Airway epithelial cell (primary cell): ENCODE results near the gene RALGPS1. TPM values are rescaled to one million over a fixed set of nuclear protein-coding genes. Genes with fewer than 3 reads are reported as not detected.

Experiments
- total RNA-seq: library from RNA; depleted of rRNA; stranded (reverse); fragments of >200 nt; gene quantifications from 2 replicates; pipeline ENCODE4 v1.2.3, GENCODE V29; 2015

The RALGPS1 gene
- 5.5 and 19.2 TPM in 2 replicates for total RNA-seq

DNA sequence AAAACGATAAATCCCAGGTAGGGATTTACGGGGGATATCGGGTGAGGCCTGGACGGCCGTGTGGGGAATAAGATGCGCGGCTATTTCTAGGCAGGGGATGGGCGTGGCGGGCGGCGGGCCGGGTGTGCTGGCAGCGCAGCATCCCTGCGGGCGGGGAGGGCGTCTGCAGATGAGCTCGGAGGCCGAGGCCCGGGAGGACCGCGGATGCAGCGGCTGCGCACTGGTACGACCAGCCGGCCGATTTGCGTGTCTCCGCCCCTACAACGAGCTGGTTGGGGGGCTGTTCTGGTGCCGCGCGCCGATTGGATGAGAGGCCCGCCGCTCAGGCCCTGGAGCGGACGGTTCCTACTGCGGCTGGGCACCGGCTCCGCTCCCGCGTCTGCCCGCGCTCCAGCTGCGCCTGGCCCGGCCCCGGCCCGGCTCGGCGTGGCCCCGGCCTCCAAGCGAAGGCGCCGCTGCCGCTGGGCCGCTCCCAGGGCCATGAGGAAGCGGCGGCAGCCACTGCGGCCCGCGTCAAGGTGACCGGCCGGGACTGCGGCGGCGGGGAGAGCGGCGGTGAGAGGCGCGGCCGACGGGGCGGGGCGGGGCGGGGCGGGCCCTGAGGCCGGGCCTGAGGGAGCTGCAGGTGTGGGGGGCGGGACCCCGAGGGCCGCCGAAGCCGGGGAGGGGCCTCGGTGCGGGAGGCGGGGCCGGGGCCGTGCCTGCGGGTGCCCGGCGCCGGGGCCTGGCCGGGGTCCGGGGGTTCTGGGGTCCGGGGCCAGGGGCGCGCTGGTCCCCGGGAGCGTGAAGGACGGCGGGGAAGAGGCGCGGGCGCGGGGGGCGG lies at the start of gene RALGPS1:
Gene RALGPS1 (plus strand): TSS at position 325 of the 823 bp plus-strand sequence. CDS start 47,508 bp downstream, outside the sequence.

DNA sequence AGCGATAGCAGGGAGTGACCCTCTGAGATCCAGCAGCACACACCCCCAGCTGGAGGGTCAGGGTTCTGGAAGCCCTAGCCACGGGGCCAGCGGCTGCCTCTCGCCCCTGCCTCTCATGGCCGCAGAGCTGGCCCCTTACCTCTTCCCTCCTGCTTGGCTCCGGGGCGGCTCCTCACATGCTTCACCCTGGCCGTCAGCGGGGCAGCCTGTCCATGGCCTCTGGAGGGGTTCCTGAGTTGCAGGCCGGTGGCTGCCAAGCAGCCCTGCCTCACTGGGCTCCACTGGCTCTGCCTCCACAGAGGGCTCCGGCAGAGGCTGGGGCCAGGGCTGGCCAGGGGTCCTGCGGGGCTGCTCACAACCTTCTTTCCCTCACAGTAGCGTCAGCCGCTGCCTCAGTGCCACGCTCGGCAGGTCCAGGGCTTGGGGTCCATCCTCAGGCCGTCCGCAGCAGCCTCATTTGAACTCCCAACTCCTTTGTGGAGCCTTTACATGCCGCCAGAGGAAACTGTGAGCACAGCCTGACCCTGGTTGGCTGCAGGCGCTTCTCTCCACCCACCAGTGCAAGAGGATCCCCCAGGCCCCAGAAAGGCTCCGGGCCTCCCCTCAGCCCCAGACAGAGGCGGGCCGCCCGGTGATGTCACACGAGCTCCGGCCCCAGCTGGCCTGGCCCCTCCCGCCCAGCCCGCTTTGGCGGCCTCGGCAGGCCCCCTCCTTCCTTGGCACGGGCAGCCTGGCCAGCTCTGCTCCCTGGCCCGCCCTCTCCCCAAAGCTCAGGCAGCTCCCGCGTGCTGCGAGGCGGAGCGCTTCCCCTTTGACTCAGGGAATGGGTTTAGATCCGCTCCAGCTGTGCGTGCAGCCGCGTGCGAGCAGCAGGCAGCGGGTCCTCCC lies 207.8 kb downstream of the RALGPS1 start, which contains the start of gene ANGPTL2:
Gene ANGPTL2 (minus strand): TSS at position 460 of the 888 bp plus-strand sequence. CDS start 13,904 bp downstream, outside the sequence.

GRCh38 chr9:127264462-127265219 lies 350.1 kb downstream of the RALGPS1 start, which contains the start of gene GARNL3:
Gene GARNL3 (plus strand): TSS chr9:127264774. CDS start chr9:127264878, 104 bp downstream.

Other genes with a start within 250 kb of the RALGPS1 start
- gene ZBTB43, start 109.7 kb upstream of the RALGPS1 start, total RNA-seq: 7.2 and 7.3 TPM in 2 replicates
- 3.0 and 3.7 TPM in 2 replicates for gene ZBTB34, start 54.1 kb upstream of the RALGPS1 start, total RNA-seq
- gene ANGPTL2, start 207.9 kb downstream of the RALGPS1 start, total RNA-seq: 0.49 TPM in 1 of 2 replicates, not detected in the other